ENCODE data around the gene SYCP2L. TPM values are rescaled to one million over a fixed set of nuclear protein-coding genes. Genes with fewer than 3 reads are reported as not detected.

SYCP2L gene
- total RNA-seq, 2 donors from 2014 or later, result 0.46 to 3.7 TPM

GRCh38 chr6:10970731-10971130 is 83.9 kb downstream of the SYCP2L start:
- no peaks in the 10 kb centered on the region for H3K9me3 ChIP-seq
- no peak overlapping the region for H3K4me3 ChIP-seq
- no peaks in the 10 kb centered on the region for H3K27me3 ChIP-seq (replicated peaks; ENCODE audit: insufficient read depth)
- WGBS, result 83% methylated on average over 3 of the region's 3 CpGs
- intact Hi-C loops (cut with DNase I), result no loop called here
- TF ChIP-seq, protein P1, sequence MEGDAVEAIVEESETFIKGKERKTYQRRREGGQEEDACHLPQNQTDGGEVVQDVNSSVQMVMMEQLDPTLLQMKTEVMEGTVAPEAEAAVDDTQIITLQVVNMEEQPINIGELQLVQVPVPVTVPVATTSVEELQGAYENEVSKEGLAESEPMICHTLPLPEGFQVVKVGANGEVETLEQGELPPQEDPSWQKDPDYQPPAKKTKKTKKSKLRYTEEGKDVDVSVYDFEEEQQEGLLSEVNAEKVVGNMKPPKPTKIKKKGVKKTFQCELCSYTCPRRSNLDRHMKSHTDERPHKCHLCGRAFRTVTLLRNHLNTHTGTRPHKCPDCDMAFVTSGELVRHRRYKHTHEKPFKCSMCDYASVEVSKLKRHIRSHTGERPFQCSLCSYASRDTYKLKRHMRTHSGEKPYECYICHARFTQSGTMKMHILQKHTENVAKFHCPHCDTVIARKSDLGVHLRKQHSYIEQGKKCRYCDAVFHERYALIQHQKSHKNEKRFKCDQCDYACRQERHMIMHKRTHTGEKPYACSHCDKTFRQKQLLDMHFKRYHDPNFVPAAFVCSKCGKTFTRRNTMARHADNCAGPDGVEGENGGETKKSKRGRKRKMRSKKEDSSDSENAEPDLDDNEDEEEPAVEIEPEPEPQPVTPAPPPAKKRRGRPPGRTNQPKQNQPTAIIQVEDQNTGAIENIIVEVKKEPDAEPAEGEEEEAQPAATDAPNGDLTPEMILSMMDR (IDR thresholded peaks at IDR 0.05), result no peak
- no peak for TF ChIP-seq POLR2A (IDR thresholded peaks at IDR 0.05)
- no peak for TF ChIP-seq POLR2AphosphoS5 (IDR thresholded peaks at IDR 0.05)
- H3K36me3 ChIP-seq, result no peaks in the 10 kb centered on the region
- DNase-seq (ENCODE audit: low spot score), result no peak
- H3K27ac ChIP-seq, result no peak overlapping the region
- no peaks in the 10 kb centered on the region for H3K4me1 ChIP-seq (replicated peaks)

GRCh38 chr6:10972196-10972595 is 85.3 kb downstream of the SYCP2L start:
- no peaks in the 10 kb centered on the region for H3K27me3 ChIP-seq (replicated peaks; ENCODE audit: insufficient read depth)
- intact Hi-C loops (cut with DNase I), result no loop called here

GRCh38 chr6:10976571-10976970 is 89.7 kb downstream of the SYCP2L start:
- H3K9me3 ChIP-seq, result no peaks in the 10 kb centered on the region
- TF ChIP-seq POLR2A (IDR thresholded peaks at IDR 0.05) (no peak), POLR2AphosphoS5 (IDR thresholded peaks at IDR 0.05) (no peak)
- TF ChIP-seq, protein P1 (IDR thresholded peaks at IDR 0.05), result no peak
- no peak overlapping the region for H3K27ac ChIP-seq
- intact Hi-C loops (cut with DNase I), result no loop called here
- no peaks in the 10 kb centered on the region for H3K4me1 ChIP-seq (replicated peaks)
- H3K4me3 ChIP-seq, result no peak overlapping the region
- 79% methylated on average over 6 of the region's 6 CpGs for WGBS
- H3K27me3 ChIP-seq (replicated peaks; ENCODE audit: insufficient read depth), result no peaks in the 10 kb centered on the region
- DNase-seq (ENCODE audit: low spot score), result no peak
- no peaks in the 10 kb centered on the region for H3K36me3 ChIP-seq

More at GRCh38 chr6:10972196-10972595, 85.3 kb downstream of the SYCP2L start:
- WGBS, result 90% methylated on average over 3 of the region's 3 CpGs
- Histone ChIP-seq H3K4me3 (no peak overlapping the region), H3K4me1 (replicated peaks) (no peaks in the 10 kb centered on the region), H3K36me3 (no peaks in the 10 kb centered on the region), H3K9me3 (no peaks in the 10 kb centered on the region), H3K27ac (no peak overlapping the region)
- DNase-seq (ENCODE audit: low spot score), result no peak
- TF ChIP-seq POLR2A (IDR thresholded peaks at IDR 0.05) (no peak), POLR2AphosphoS5 (IDR thresholded peaks at IDR 0.05) (no peak)
- TF ChIP-seq, protein P1 (IDR thresholded peaks at IDR 0.05), result no peak

GRCh38 chr6:10977231-10977968 is 90.5 kb downstream of the SYCP2L start:
- no peaks in the 10 kb centered on the region for H3K36me3 ChIP-seq
- H3K4me1 ChIP-seq (replicated peaks), result no peaks in the 10 kb centered on the region
- no peaks in the 10 kb centered on the region for H3K9me3 ChIP-seq
- no peaks in the 10 kb centered on the region for H3K27me3 ChIP-seq (replicated peaks; ENCODE audit: insufficient read depth)
- no peak for DNase-seq (ENCODE audit: low spot score)
- TF ChIP-seq POLR2A (IDR thresholded peaks at IDR 0.05) (no peak), POLR2AphosphoS5 (IDR thresholded peaks at IDR 0.05) (no peak)
- TF ChIP-seq, protein P1 (IDR thresholded peaks at IDR 0.05), result no peak
- WGBS, result 90% methylated on average over 5 of the region's 5 CpGs
- intact Hi-C loops (cut with DNase I), result no loop called here
- H3K4me3 ChIP-seq, result no peak overlapping the region
- no peak overlapping the region for H3K27ac ChIP-seq

DNA sequence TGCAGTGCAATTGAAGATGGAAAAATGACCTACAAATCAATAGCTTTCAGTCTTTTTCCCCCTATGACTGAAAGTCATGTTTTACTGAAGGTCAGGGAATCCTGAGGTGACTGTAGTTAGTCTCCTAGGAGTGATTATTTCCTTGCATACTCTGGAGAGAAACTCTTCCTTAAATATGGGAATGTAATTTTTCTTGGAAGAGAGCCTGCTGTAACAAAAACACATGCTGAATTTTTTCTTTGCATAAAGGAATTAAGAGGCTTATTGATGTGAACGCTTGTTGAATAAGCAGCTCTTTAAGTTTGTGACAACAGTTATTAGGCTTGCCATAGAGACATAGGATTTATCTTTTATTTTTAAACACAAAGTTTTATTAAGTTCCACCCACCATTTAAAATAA is 92.8 kb downstream of the SYCP2L start:
- WGBS, result 36% methylated on average over 1 of the region's 1 CpG
- intact Hi-C loops (cut with DNase I), result no loop called here
- TF ChIP-seq, protein P1 (IDR thresholded peaks at IDR 0.05), result no peak
- no peak for TF ChIP-seq POLR2AphosphoS5 (IDR thresholded peaks at IDR 0.05)
- H3K4me3 ChIP-seq, result no peak overlapping the region
- H3K27me3 ChIP-seq (replicated peaks; ENCODE audit: insufficient read depth), result no peaks in the 10 kb centered on the region
- no peak for DNase-seq (ENCODE audit: low spot score)
- H3K36me3 ChIP-seq, result no peaks in the 10 kb centered on the region
- no peak overlapping the region for H3K27ac ChIP-seq
- H3K4me1 ChIP-seq (replicated peaks), result no peaks in the 10 kb centered on the region
- H3K9me3 ChIP-seq, result no peaks in the 10 kb centered on the region
